Transverse colon (tissue), 4 donors: ENCODE results near the gene PPP1R9B. TPM values are rescaled to one million over a fixed set of nuclear protein-coding genes. Genes with fewer than 3 reads are reported as not detected.

Source experiments
- DNase-seq: peaks from one replicate; pipeline ENCODE4 v3.0.0-alpha.2; 2019
- H3K27ac ChIP-seq, 4 donors: fragments of 200-600 bp; sonication (generic); 2 replicates each; pipeline ENCODE4 v1.5.1; 2016 to 2018; ENCODE audit warnings: inconsistent platforms in 4 of 4
- H3K27me3 ChIP-seq: fragments of 200-600 bp; sonication (generic); 2 replicates; pipeline ENCODE4 v1.5.1; 2017; ENCODE audit warnings: inconsistent platforms
- H3K36me3 ChIP-seq, 4 donors: fragments of 200-600 bp; sonication (generic); 2 replicates each; pipeline ENCODE4 v1.5.1; 2017 to 2019; ENCODE audit warnings: inconsistent platforms in 4 of 4
- H3K4me1 ChIP-seq, 4 donors: fragments of 200-600 bp; sonication (generic); 2 replicates each; pipeline ENCODE4 v1.5.1; 2017 to 2020; ENCODE audit warnings: inconsistent platforms in 4 of 4
- H3K4me3 ChIP-seq, 4 donors: fragments of 200-600 bp; sonication (generic); 1 replicate in 1 of 4; 2 replicates in 3 of 4; pipeline versions ENCODE4 v1.5.1 to v1.6.1; 2017 to 2019; ENCODE audit warnings: inconsistent platforms in 4 of 4
- H3K9me3 ChIP-seq, 2 donors: fragments of 200-600 bp; sonication (generic); 2 replicates each; pipeline ENCODE4 v1.5.1; 2017 to 2019; ENCODE audit warnings: inconsistent platforms in 2 of 2
- CTCF ChIP-seq, 5 experiments: fragments of 200-600 bp in 3 of 5; fragments of 450-650 bp in 2 of 5; sonication (generic) in 3 of 5; IDR thresholded peaks; 1 replicate in 2 of 5; 2 replicates in 3 of 5; pipeline ENCODE4 v1.5.1; 2016 to 2017; ENCODE audit warnings: antibody characterized with exemption in 5 of 5, inconsistent platforms in 3 of 5, mild to moderate bottlenecking in 2 of 5, moderate library complexity in 1 of 5
- EP300 ChIP-seq: sonication (generic); formaldehyde crosslinking; IDR thresholded peaks from one replicate; pipeline ENCODE4 v1.6.1; 2017; ENCODE audit warnings: antibody characterized with exemption, low read depth
- POLR2A ChIP-seq: fragments of 450-650 bp; IDR thresholded peaks from one replicate; pipeline ENCODE4 v1.6.1; 2016; ENCODE audit warnings: antibody characterized with exemption, mild to moderate bottlenecking, moderate library complexity
- POLR2AphosphoS5 ChIP-seq, 3 donors: sonication (generic); formaldehyde crosslinking; IDR thresholded peaks; one replicate each; pipeline ENCODE4 v1.6.1; 2016; ENCODE audit warnings: antibody characterized with exemption in 3 of 3
- WGBS, 2 donors: methylation state at CpG; one replicate each; pipeline ENCODE4 v1.1.5; 2018; ENCODE audit warnings: low coverage in 1 of 2; 5-methylcytosine and 5-hydroxymethylcytosine counted together
- in situ Hi-C, 4 donors: fragments of 200-750 bp; cut with MboI; loops; one replicate each; pipeline versions ENCODE4 v1.15.0 to v1.15.1; 2017; ENCODE audit warnings: low sequenced_read_pairs in 3 of 4, low pct_ligation_motif_present in 1 of 4, low pct_unique_long_range_greater_than_20kb in 1 of 4
- intact Hi-C: fragments of 100-400 bp; cut with DNase I; formaldehyde crosslinking; loops from one replicate; pipeline ENCODE4 v1.15.1; 2023; ENCODE audit warnings: low total_unique reads
- total RNA-seq, 4 donors: library from RNA; depleted of rRNA; stranded (reverse); fragments of >200 nt; gene quantifications; one replicate each; pipeline ENCODE4 v1.1.0, GENCODE V29; 2016

Gene PPP1R9B
- total RNA-seq, 4 donors from 2014 or later, result 19.0 to 29.9 (median 27.7) TPM

- TF ChIP-seq POLR2A (no peak), CTCF (IDR thresholded peaks at IDR 0.05) (no peak), POLR2AphosphoS5 (IDR thresholded peaks at IDR 0.05) (no peak), EP300 (no peak)
Observed at GRCh38 chr17:50103941-50104340, 46.5 kb downstream of the PPP1R9B start.

GRCh38 chr17:50103252-50103651, 47.2 kb downstream of the PPP1R9B start:
- 69% methylated on average over 2 of the region's 2 CpGs; no CpG with 5 or more reads in 1 of the 2 donors for WGBS, 2 donors
- Histone ChIP-seq H3K9me3 (no peaks in the 10 kb centered on the region), H3K4me3 (no peak overlapping the region), H3K4me1 (peaks cover 30 to 51% (median 48%) of the 10 kb centered on the region in 4 donors), H3K27me3 (no peaks in the 10 kb centered on the region), H3K36me3 (peaks cover 0 to 19% (median 2%) of the 10 kb centered on the region in 4 donors), H3K27ac (peak overlapping the region; percentile 89 to 95 (median 92))
- in situ Hi-C loops (no loop called here), intact Hi-C loops (no loop called here)
- DNase-seq, result no peak
- no peak for TF ChIP-seq EP300
- no peak for TF ChIP-seq POLR2AphosphoS5 (IDR thresholded peaks at IDR 0.05)
- TF ChIP-seq CTCF (IDR thresholded peaks at IDR 0.05), result no peak
- no peak for TF ChIP-seq POLR2A

More at GRCh38 chr17:50103941-50104340, 46.5 kb downstream of the PPP1R9B start:
- peaks cover 0 to 19% (median 2%) of the 10 kb centered on the region in 4 donors for H3K36me3 ChIP-seq
- H3K27me3 ChIP-seq, result no peaks in the 10 kb centered on the region
- H3K4me1 ChIP-seq, result peaks cover 29 to 45% (median 44%) of the 10 kb centered on the region in 4 donors
- DNase-seq, result no peak
- no peak overlapping the region for H3K4me3 ChIP-seq
- H3K27ac ChIP-seq, result peak overlapping the region in 1 of 4 donors; percentile 1
- 75 to 96% methylated on average over 2 to 5 of the region's 5 CpGs for WGBS, 2 donors
- in situ Hi-C loops, result no loop called here
- H3K9me3 ChIP-seq, result no peaks in the 10 kb centered on the region
- intact Hi-C loops, result no loop called here

GRCh38 chr17:50102164-50102991, 48.1 kb downstream of the PPP1R9B start:
- H3K9me3 ChIP-seq, result no peaks in the 10 kb centered on the region
- peak in 2 of 3 donors; percentile 45 to 55 for TF ChIP-seq POLR2AphosphoS5 (IDR thresholded peaks at IDR 0.05)
- peak; percentile 17 for TF ChIP-seq EP300
- peak; percentile 23 for TF ChIP-seq POLR2A
- TF ChIP-seq CTCF (IDR thresholded peaks at IDR 0.05), result no peak
- H3K27me3 ChIP-seq, result no peaks in the 10 kb centered on the region
- intact Hi-C loops, result no loop called here
- in situ Hi-C loops, result no loop called here
- H3K27ac ChIP-seq, result peak overlapping the region; percentile 89 to 95 (median 92)
- DNase-seq, result peak; percentile 93
- H3K36me3 ChIP-seq, result peaks cover 0 to 13% (median 0%) of the 10 kb centered on the region in 4 donors
- peak overlapping the region in 2 of 4 donors; percentile 17 to 26 for H3K4me3 ChIP-seq
- H3K4me1 ChIP-seq, result peaks cover 38 to 59% (median 52%) of the 10 kb centered on the region in 4 donors
- 61% methylated on average over 15 of the region's 15 CpGs; no CpG with 5 or more reads in 1 of the 2 donors for WGBS, 2 donors

- Histone ChIP-seq H3K36me3 (peaks cover 0 to 8% (median 0%) of the 10 kb centered on the region in 4 donors), H3K27ac (peak overlapping the region; percentile 89 to 95 (median 92)), H3K4me1 (peaks cover 46 to 67% (median 59%) of the 10 kb centered on the region in 4 donors), H3K9me3 (no peaks in the 10 kb centered on the region), H3K27me3 (no peaks in the 10 kb centered on the region), H3K4me3 (peak overlapping the region in 2 of 4 donors; percentile 17 to 26)
- in situ Hi-C loops (no loop called here), intact Hi-C loops (no loop called here)
- peak in 1 of 5 experiments; percentile 28 for TF ChIP-seq CTCF (IDR thresholded peaks at IDR 0.05)
- no peak for TF ChIP-seq EP300
- TF ChIP-seq POLR2A, result peak; percentile 15
- peak; percentile 38 to 82 (median 62) for TF ChIP-seq POLR2AphosphoS5 (IDR thresholded peaks at IDR 0.05)
- 37 to 63% methylated on average over 2 to 17 of the region's 17 CpGs for WGBS, 2 donors
- DNase-seq, result peak; percentile 87
Observed at GRCh38 chr17:50101346-50102163, 48.9 kb downstream of the PPP1R9B start.
